IPS DF 4.7 (cell line): ENCODE measurements around the gene OGFR.
"Not testable (repeated sequence)": the region's sequence is repeated elsewhere in the genome, so short reads cannot be mapped to it uniquely, and the experiment has no call there.

ENCODE experiments used
- DNase-seq: peaks from one replicate; pipeline ENCODE4 v3.0.0-alpha.2; 2013; ENCODE audit warnings: low spot score; ENCODE audit errors: extremely low read depth

Gene OGFR

GRCh38 chr20:62836967-62837490 is 32.4 kb downstream of the OGFR start:
- DNase-seq: no peak

GRCh38 chr20:62837790-62838127 is 33.1 kb downstream of the OGFR start:
- DNase-seq: no peak

- DNase-seq: no peak
Observed at GRCh38 chr20:62838128-62838891, 33.7 kb downstream of the OGFR start.

GRCh38 chr20:62839261-62839660 is 34.6 kb downstream of the OGFR start:
- DNase-seq: no peak

GRCh38 chr20:62839816-62840215 is 35.2 kb downstream of the OGFR start:
- no peak for DNase-seq

GRCh38 chr20:62840244-62841197 is 35.9 kb downstream of the OGFR start:
- no peak for DNase-seq

GRCh38 chr20:62841705-62842212 is 37.1 kb downstream of the OGFR start:
- no peak for DNase-seq

GRCh38 chr20:62843656-62844055 is 39.0 kb downstream of the OGFR start:
- DNase-seq: no peak

- DNase-seq: no peak
Observed at GRCh38 chr20:62844182-62844581, 39.5 kb downstream of the OGFR start.

GRCh38 chr20:62845416-62846160 is 41.0 kb downstream of the OGFR start:
- no peak for DNase-seq

GRCh38 chr20:62846166-62846890 is 41.7 kb downstream of the OGFR start:
- DNase-seq: no peak

GRCh38 chr20:62848917-62849316 is 44.3 kb downstream of the OGFR start:
- DNase-seq: not testable (repeated sequence)

GRCh38 chr20:62849431-62849830 is 44.8 kb downstream of the OGFR start:
- DNase-seq: no peak

- no peak for DNase-seq
Observed at GRCh38 chr20:62850333-62850974, 45.8 kb downstream of the OGFR start.

GRCh38 chr20:62852196-62852595 is 47.6 kb downstream of the OGFR start:
- DNase-seq: no peak

GRCh38 chr20:62852841-62853240 is 48.2 kb downstream of the OGFR start:
- no peak for DNase-seq

- not testable (repeated sequence) for DNase-seq
Observed at GRCh38 chr20:62853304-62853703, 48.7 kb downstream of the OGFR start.

- no peak for DNase-seq
Observed at GRCh38 chr20:62854121-62854520, 49.5 kb downstream of the OGFR start.

- no peak for DNase-seq
Observed at GRCh38 chr20:62855120-62855519, 50.5 kb downstream of the OGFR start.

- no peak for DNase-seq
Observed at GRCh38 chr20:62856931-62857619, 52.4 kb downstream of the OGFR start.
